ENCODE results near the gene CSN2.

GRCh38 chr4:69986663-69987062 lies 21.1 kb upstream of the CSN2 start:
- no peak for TF ChIP-seq POLR2A (IDR thresholded peaks at IDR 0.05; ENCODE audit: low read depth, low read length)
- TF ChIP-seq EZH2 (IDR thresholded peaks at IDR 0.05; ENCODE audit: borderline replicate concordance, low read depth, low read length, severe bottlenecking) = no peak
- no peak for TF ChIP-seq CTCF (IDR thresholded peaks at IDR 0.05; ENCODE audit: extremely low read depth in 1 of 2, insufficient read depth in 1 of 2, low read depth in 1 of 2, low read length in 2 of 2)
- TF ChIP-seq JUN (IDR thresholded peaks at IDR 0.05; ENCODE audit: borderline replicate concordance, insufficient read depth, insufficient read length, low read depth) = no peak
- no peak for TF ChIP-seq POLR2AphosphoS5 (IDR thresholded peaks at IDR 0.05; ENCODE audit: insufficient read depth, low read depth, low read length)
